H1 (cell line): ENCODE measurements around the gene ATOH8. TPM values are rescaled to one million over a fixed set of nuclear protein-coding genes. Genes with fewer than 3 reads are reported as not detected.

Experiments used
- polyA plus RNA-seq, 7 experiments: library from polyadenylated mRNA; depleted of rRNA in 3 of 7; stranded (reverse) in 5 of 7; unstranded in 2 of 7; fragments of >200 nt in 5 of 7; fragments of 200-250 nt in 2 of 7; gene quantifications; 1 replicate in 5 of 7; 2 replicates in 1 of 7; 4 replicates in 1 of 7; pipeline versions ENCODE4 v1.2.1 to v1.2.3, GENCODE V29; 2011 to 2013; ENCODE audit warnings: missing spikeins in 2 of 7, mixed read lengths in 2 of 7
- total RNA-seq: library from RNA; stranded (reverse); fragmentation: NEBNext Ultra II Directional; extraction: Animal tissue kit (Norgen Biotek cat#: 25700); gene quantifications from 2 replicates; pipeline ENCODE4 v1.2.1, GENCODE V29; 2021
- TF ChIP-seq, protein P1 (sequence below): fragments of 300-600 bp; sonication (generic); IDR thresholded peaks from 2 replicates; pipeline ENCODE4 v1.7.1; 2012; ENCODE audit warnings: low read length, moderate library complexity, mild to moderate bottlenecking, inconsistent platforms; ENCODE audit not compliant: insufficient replicate concordance

ATOH8 gene
- total and polyA plus RNA-seq, 2 of the 8 experiments (the other 6 are each of a cell fraction or from before 2014, with no cell fraction given): 0.50 to 0.53 TPM

DNA sequence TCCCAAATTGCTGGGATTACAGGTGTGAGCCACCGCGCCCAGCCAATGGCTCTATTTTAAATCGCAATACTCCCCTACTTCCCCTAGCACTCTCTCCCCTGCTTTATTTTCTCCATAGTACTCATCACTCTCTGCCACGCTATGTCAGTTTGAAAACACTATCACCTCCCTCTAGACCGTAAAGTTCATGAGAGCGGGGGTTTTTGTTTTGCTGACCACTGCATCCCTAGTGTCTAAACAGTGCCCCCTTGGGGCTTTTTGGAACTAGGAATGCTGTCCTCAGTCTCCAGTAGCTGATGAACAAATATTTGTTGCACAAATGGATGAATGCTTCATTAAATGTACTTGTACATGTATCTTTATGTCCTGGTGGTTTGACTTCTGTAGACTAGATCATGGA is 44.1 kb downstream of the ATOH8 start (continued):
- TF ChIP-seq, protein P1, sequence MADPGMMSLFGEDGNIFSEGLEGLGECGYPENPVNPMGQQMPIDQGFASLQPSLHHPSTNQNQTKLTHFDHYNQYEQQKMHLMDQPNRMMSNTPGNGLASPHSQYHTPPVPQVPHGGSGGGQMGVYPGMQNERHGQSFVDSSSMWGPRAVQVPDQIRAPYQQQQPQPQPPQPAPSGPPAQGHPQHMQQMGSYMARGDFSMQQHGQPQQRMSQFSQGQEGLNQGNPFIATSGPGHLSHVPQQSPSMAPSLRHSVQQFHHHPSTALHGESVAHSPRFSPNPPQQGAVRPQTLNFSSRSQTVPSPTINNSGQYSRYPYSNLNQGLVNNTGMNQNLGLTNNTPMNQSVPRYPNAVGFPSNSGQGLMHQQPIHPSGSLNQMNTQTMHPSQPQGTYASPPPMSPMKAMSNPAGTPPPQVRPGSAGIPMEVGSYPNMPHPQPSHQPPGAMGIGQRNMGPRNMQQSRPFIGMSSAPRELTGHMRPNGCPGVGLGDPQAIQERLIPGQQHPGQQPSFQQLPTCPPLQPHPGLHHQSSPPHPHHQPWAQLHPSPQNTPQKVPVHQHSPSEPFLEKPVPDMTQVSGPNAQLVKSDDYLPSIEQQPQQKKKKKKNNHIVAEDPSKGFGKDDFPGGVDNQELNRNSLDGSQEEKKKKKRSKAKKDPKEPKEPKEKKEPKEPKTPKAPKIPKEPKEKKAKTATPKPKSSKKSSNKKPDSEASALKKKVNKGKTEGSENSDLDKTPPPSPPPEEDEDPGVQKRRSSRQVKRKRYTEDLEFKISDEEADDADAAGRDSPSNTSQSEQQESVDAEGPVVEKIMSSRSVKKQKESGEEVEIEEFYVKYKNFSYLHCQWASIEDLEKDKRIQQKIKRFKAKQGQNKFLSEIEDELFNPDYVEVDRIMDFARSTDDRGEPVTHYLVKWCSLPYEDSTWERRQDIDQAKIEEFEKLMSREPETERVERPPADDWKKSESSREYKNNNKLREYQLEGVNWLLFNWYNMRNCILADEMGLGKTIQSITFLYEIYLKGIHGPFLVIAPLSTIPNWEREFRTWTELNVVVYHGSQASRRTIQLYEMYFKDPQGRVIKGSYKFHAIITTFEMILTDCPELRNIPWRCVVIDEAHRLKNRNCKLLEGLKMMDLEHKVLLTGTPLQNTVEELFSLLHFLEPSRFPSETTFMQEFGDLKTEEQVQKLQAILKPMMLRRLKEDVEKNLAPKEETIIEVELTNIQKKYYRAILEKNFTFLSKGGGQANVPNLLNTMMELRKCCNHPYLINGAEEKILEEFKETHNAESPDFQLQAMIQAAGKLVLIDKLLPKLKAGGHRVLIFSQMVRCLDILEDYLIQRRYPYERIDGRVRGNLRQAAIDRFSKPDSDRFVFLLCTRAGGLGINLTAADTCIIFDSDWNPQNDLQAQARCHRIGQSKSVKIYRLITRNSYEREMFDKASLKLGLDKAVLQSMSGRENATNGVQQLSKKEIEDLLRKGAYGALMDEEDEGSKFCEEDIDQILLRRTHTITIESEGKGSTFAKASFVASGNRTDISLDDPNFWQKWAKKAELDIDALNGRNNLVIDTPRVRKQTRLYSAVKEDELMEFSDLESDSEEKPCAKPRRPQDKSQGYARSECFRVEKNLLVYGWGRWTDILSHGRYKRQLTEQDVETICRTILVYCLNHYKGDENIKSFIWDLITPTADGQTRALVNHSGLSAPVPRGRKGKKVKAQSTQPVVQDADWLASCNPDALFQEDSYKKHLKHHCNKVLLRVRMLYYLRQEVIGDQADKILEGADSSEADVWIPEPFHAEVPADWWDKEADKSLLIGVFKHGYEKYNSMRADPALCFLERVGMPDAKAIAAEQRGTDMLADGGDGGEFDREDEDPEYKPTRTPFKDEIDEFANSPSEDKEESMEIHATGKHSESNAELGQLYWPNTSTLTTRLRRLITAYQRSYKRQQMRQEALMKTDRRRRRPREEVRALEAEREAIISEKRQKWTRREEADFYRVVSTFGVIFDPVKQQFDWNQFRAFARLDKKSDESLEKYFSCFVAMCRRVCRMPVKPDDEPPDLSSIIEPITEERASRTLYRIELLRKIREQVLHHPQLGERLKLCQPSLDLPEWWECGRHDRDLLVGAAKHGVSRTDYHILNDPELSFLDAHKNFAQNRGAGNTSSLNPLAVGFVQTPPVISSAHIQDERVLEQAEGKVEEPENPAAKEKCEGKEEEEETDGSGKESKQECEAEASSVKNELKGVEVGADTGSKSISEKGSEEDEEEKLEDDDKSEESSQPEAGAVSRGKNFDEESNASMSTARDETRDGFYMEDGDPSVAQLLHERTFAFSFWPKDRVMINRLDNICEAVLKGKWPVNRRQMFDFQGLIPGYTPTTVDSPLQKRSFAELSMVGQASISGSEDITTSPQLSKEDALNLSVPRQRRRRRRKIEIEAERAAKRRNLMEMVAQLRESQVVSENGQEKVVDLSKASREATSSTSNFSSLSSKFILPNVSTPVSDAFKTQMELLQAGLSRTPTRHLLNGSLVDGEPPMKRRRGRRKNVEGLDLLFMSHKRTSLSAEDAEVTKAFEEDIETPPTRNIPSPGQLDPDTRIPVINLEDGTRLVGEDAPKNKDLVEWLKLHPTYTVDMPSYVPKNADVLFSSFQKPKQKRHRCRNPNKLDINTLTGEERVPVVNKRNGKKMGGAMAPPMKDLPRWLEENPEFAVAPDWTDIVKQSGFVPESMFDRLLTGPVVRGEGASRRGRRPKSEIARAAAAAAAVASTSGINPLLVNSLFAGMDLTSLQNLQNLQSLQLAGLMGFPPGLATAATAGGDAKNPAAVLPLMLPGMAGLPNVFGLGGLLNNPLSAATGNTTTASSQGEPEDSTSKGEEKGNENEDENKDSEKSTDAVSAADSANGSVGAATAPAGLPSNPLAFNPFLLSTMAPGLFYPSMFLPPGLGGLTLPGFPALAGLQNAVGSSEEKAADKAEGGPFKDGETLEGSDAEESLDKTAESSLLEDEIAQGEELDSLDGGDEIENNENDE: no peak
